Activated CD4-positive, alpha-beta T cell treated with anti-CD3 and anti-CD28 coated beads for 24 hours (primary cell): ENCODE measurements around the gene HLA-DRB1.
"Not testable (repeated sequence)": the region's sequence is repeated elsewhere in the genome, so short reads cannot be mapped to it uniquely, and the experiment has no call there.

Experiments used
- DNase-seq, 2 donors: peaks; one replicate each; pipeline ENCODE4 v3.0.0-alpha.2; 2020; ENCODE audit warnings: low read depth in 2 of 2

Gene HLA-DRB1

GRCh38 chr6:32609731-32610640 is 20.3 kb upstream of the HLA-DRB1 start:
- DNase-seq: peak in 1 of 2 donors; percentile 30

GRCh38 chr6:32609391-32609730 is 19.7 kb upstream of the HLA-DRB1 start:
- DNase-seq: no peak

- DNase-seq: no peak
These were observed 18.7 kb upstream of the HLA-DRB1 start for GRCh38 chr6:32608362-32608761.

- no peak for DNase-seq
These were observed 18.3 kb upstream of the HLA-DRB1 start for GRCh38 chr6:32607988-32608298.

- DNase-seq: no peak
These were observed 17.8 kb upstream of the HLA-DRB1 start for GRCh38 chr6:32607263-32607987.

GRCh38 chr6:32604434-32604877 is 14.8 kb upstream of the HLA-DRB1 start:
- no peak for DNase-seq

GRCh38 chr6:32603888-32604287 is 14.2 kb upstream of the HLA-DRB1 start:
- DNase-seq: no peak

- no peak for DNase-seq
These were observed 13.6 kb upstream of the HLA-DRB1 start for GRCh38 chr6:32603222-32603621.

GRCh38 chr6:32602383-32602782 is 12.7 kb upstream of the HLA-DRB1 start:
- no peak for DNase-seq

GRCh38 chr6:32597024-32597423 is 7.4 kb upstream of the HLA-DRB1 start:
- no peak for DNase-seq

- DNase-seq: not testable (repeated sequence)
These were observed 1.1 kb upstream of the HLA-DRB1 start for GRCh38 chr6:32590713-32591112.

- DNase-seq: no peak
These were observed 1.5 kb downstream of the HLA-DRB1 start for GRCh38 chr6:32588156-32588555.

- DNase-seq: no peak
These were observed 6.1 kb downstream of the HLA-DRB1 start for GRCh38 chr6:32583527-32583898.

- no peak for DNase-seq
These were observed 8.1 kb downstream of the HLA-DRB1 start for GRCh38 chr6:32581315-32582095.

- DNase-seq: no peak
These were observed 9.1 kb downstream of the HLA-DRB1 start for GRCh38 chr6:32580593-32580992.

- DNase-seq: no peak
These were observed 10.7 kb downstream of the HLA-DRB1 start for GRCh38 chr6:32578962-32579361.

- not testable (repeated sequence) for DNase-seq
These were observed 12.2 kb downstream of the HLA-DRB1 start for GRCh38 chr6:32577493-32577892.

- DNase-seq: no peak
These were observed 13.4 kb downstream of the HLA-DRB1 start for GRCh38 chr6:32576250-32576649.

GRCh38 chr6:32570363-32570905 is 19.2 kb downstream of the HLA-DRB1 start:
- no peak for DNase-seq

- DNase-seq: no peak
These were observed 21.1 kb downstream of the HLA-DRB1 start for GRCh38 chr6:32568561-32568960.

- no peak for DNase-seq
These were observed 22.7 kb downstream of the HLA-DRB1 start for GRCh38 chr6:32566957-32567356.

- DNase-seq: no peak
These were observed 24.1 kb downstream of the HLA-DRB1 start for GRCh38 chr6:32565511-32565910.
